Gastrocnemius medialis (tissue), 4 donors: Measurements from ENCODE around the gene CREBBP.

Experiments used
- POLR2A ChIP-seq, 2 donors: fragments of 450-650 bp; IDR thresholded peaks; one replicate each; pipeline ENCODE4 v1.6.1; 2017; ENCODE audit warnings: antibody characterized with exemption in 2 of 2, mild to moderate bottlenecking in 2 of 2, moderate library complexity in 2 of 2
- TF ChIP-seq, protein P1 (sequence below), 5 experiments: fragments of 450-650 bp in 3 of 5; fragments of 200-600 bp in 2 of 5; sonication (generic) in 2 of 5; IDR thresholded peaks in 4 of 5; conservative IDR thresholded peaks in 1 of 5; 1 replicate in 4 of 5; 2 replicates in 1 of 5; pipeline ENCODE4 v1.5.1; 2016 to 2019; ENCODE audit warnings: antibody characterized with exemption in 5 of 5, mild to moderate bottlenecking in 3 of 5, moderate library complexity in 3 of 5

- TF ChIP-seq, protein P1, sequence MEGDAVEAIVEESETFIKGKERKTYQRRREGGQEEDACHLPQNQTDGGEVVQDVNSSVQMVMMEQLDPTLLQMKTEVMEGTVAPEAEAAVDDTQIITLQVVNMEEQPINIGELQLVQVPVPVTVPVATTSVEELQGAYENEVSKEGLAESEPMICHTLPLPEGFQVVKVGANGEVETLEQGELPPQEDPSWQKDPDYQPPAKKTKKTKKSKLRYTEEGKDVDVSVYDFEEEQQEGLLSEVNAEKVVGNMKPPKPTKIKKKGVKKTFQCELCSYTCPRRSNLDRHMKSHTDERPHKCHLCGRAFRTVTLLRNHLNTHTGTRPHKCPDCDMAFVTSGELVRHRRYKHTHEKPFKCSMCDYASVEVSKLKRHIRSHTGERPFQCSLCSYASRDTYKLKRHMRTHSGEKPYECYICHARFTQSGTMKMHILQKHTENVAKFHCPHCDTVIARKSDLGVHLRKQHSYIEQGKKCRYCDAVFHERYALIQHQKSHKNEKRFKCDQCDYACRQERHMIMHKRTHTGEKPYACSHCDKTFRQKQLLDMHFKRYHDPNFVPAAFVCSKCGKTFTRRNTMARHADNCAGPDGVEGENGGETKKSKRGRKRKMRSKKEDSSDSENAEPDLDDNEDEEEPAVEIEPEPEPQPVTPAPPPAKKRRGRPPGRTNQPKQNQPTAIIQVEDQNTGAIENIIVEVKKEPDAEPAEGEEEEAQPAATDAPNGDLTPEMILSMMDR (IDR thresholded peaks at IDR 0.05 in 4 of 5, conservative IDR thresholded peaks at IDR 0.05 in 1 of 5), result no peak
- TF ChIP-seq POLR2A (IDR thresholded peaks at IDR 0.05), result no peak
Measured at GRCh38 chr16:3736116-3736515, 144.4 kb downstream of the CREBBP start.
